Osteoblast (primary cell): Measurements from ENCODE around the gene IL17RD. TPM values are rescaled to one million over a fixed set of nuclear protein-coding genes. Genes with fewer than 3 reads are reported as not detected.
A peak's percentile ranks its signal among the peaks of the same experiment; 100 is the strongest.

Experiments used
- DNase-seq: peaks from one replicate; pipeline ENCODE4 v3.0.0; 2011; ENCODE audit warnings: low spot score, mixed read lengths; ENCODE audit not compliant: insufficient read length; ENCODE audit errors: missing footprints
- H2AFZ ChIP-seq: 2 replicates; pipeline ENCODE4 v1.6.0; 2011; ENCODE audit warnings: mild to moderate bottlenecking, low read length
- H3K27ac ChIP-seq: 2 replicates; pipeline ENCODE4 v1.5.1; 2011; ENCODE audit warnings: mild to moderate bottlenecking, low read depth, low read length, moderate library complexity
- H3K27me3 ChIP-seq: 2 replicates; pipeline ENCODE4 v1.6.0; 2012; ENCODE audit warnings: mild to moderate bottlenecking, control low read depth, inconsistent platforms, low read length, moderate library complexity; ENCODE audit not compliant: insufficient read depth
- H3K36me3 ChIP-seq: 2 replicates; pipeline ENCODE4 v1.5.1; 2011; ENCODE audit warnings: mild to moderate bottlenecking, low read length, control low read depth, moderate library complexity; ENCODE audit not compliant: insufficient read depth
- H3K4me1 ChIP-seq: 2 replicates; pipeline ENCODE4 v1.5.1; 2011; ENCODE audit warnings: mild to moderate bottlenecking, low read length, control low read depth, moderate library complexity; ENCODE audit not compliant: insufficient read depth
- H3K4me2 ChIP-seq: 2 replicates; pipeline ENCODE4 v1.6.0; 2011; ENCODE audit warnings: mild to moderate bottlenecking, low read length; ENCODE audit not compliant: insufficient read depth
- H3K4me3 ChIP-seq: fragments of 200-600 bp; sonication (generic); 3 replicates; pipeline ENCODE4 v1.5.1; 2012; ENCODE audit warnings: mild to moderate bottlenecking, low read length, inconsistent platforms; ENCODE audit not compliant: insufficient read depth
- H3K79me2 ChIP-seq: 2 replicates; pipeline ENCODE4 v1.6.0; 2012; ENCODE audit warnings: mild to moderate bottlenecking, low read length, control low read depth, inconsistent platforms; ENCODE audit not compliant: insufficient read depth
- H3K9me3 ChIP-seq: 2 replicates; pipeline ENCODE4 v1.5.1; 2011; ENCODE audit warnings: low read depth, low read length, control low read depth
- H4K20me1 ChIP-seq: 2 replicates; pipeline ENCODE4 v1.6.0; 2012; ENCODE audit warnings: mild to moderate bottlenecking, low read length, control low read depth; ENCODE audit not compliant: insufficient read depth
- total RNA-seq: library from RNA; depleted of rRNA; stranded (reverse); fragments of >200 nt; gene quantifications from 2 replicates; pipeline ENCODE4 v1.2.3, GENCODE V29; 2012
- TF ChIP-seq, protein P1 (sequence below): IDR thresholded peaks from 2 replicates; pipeline ENCODE4 v1.5.1; 2011; ENCODE audit warnings: mild to moderate bottlenecking, low read depth, low read length, moderate library complexity; ENCODE audit errors: extremely low read depth

The IL17RD gene
- total RNA-seq = 2.2 and 3.5 TPM in 2 replicates

DNA sequence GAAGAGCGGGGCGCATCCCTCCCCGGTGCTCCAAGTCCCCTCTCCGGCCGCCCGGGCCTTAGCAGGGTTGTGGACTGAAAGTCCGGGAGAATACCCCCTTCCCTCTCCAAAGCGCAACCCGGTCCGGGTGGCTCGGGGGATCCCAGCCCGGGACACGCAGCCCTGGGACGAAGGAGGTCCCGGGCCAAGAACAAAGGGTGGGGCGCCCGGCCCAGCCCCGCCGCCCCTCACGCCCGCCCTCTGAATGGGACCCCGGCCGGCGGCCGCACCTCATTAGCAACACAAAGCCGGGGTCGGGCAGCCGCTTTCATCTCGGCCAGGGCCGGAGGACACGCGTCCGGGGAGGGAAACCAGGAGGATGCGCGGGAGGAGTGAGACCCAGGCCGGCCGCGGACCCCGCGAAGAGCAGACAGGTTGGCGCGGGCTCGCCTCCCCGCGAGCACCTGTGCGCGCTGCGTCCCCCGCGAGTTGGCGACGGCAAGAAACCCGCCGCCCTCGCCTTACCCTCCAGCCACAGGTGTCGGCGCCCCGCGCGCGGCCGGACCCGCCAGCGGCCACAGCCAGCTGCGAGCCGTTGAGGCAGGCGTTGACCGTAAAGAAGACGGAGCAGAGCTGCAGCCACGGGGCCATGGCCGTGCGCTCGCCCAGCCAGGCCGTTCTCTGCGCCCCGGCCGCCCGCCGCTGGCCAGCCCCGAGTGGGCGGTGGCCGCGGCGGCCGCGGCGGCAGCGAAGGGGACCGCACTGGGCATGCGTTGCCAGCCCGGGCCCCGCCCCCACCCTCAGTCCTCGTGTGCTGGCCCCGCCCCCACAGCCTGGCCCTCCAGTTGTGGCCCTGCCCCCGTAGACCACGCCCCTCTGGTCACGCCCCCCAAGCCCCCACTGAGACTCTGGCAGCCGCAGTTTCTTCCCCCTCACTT is at the start of gene IL17RD:
Gene IL17RD (minus strand): TSS at position 697 of the 917 bp plus-strand sequence. CDS start 67 bp downstream, at position 630.
- no peaks in the 10 kb centered on the region for H3K9me3 ChIP-seq
- H3K4me2 ChIP-seq = peak within 1 kb of the TSS; percentile 90
- H3K36me3 ChIP-seq = no peaks in the 10 kb centered on the region

DNA sequence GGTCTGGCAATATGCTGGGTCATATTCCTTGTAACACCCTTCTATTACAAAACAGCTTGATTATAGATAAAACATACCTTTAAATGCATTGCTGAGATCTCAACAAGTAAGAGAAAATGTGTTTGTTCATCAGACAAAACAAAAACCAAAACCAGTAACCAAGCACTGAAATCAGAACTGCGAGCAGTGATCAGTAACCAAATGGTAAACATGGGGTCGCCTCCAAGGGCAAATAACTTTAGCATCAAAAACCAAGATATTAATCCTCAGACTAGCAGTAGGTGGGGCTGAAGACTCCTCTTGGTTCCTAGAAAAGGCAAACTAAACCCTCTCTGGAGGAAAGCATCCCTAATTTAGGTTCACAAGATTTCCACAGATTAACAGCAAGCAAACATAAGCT is 41.3 kb upstream of the IL17RD start:
- TF ChIP-seq, protein P1, sequence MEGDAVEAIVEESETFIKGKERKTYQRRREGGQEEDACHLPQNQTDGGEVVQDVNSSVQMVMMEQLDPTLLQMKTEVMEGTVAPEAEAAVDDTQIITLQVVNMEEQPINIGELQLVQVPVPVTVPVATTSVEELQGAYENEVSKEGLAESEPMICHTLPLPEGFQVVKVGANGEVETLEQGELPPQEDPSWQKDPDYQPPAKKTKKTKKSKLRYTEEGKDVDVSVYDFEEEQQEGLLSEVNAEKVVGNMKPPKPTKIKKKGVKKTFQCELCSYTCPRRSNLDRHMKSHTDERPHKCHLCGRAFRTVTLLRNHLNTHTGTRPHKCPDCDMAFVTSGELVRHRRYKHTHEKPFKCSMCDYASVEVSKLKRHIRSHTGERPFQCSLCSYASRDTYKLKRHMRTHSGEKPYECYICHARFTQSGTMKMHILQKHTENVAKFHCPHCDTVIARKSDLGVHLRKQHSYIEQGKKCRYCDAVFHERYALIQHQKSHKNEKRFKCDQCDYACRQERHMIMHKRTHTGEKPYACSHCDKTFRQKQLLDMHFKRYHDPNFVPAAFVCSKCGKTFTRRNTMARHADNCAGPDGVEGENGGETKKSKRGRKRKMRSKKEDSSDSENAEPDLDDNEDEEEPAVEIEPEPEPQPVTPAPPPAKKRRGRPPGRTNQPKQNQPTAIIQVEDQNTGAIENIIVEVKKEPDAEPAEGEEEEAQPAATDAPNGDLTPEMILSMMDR = no peak
- Histone ChIP-seq H3K4me1 (no peaks in the 10 kb centered on the region), H3K9me3 (no peaks in the 10 kb centered on the region), H3K36me3 (no peaks in the 10 kb centered on the region), H3K4me2 (no peak overlapping the region), H3K79me2 (no peaks in the 10 kb centered on the region), H3K4me3 (no peak overlapping the region), H2AFZ (no peak overlapping the region), H3K27me3 (no peaks in the 10 kb centered on the region), H4K20me1 (no peaks in the 10 kb centered on the region), H3K27ac (no peak overlapping the region)
- DNase-seq = peak; percentile 29

More for the DNA sequence above, at the start of gene IL17RD:
- peak; percentile 99 for DNase-seq
- H3K4me1 ChIP-seq = peaks cover 3% of the 10 kb centered on the region
- H2AFZ ChIP-seq = peak within 1 kb of the TSS; percentile 80
- no peak within 1 kb of the TSS for H3K27ac ChIP-seq
- peaks cover 51% of the 10 kb centered on the region for H3K27me3 ChIP-seq
- H4K20me1 ChIP-seq = no peaks in the 10 kb centered on the region
- H3K4me3 ChIP-seq = peak within 1 kb of the TSS; percentile 74
- H3K79me2 ChIP-seq = no peaks in the 10 kb centered on the region
- TF ChIP-seq, protein P1 = no peak

DNA sequence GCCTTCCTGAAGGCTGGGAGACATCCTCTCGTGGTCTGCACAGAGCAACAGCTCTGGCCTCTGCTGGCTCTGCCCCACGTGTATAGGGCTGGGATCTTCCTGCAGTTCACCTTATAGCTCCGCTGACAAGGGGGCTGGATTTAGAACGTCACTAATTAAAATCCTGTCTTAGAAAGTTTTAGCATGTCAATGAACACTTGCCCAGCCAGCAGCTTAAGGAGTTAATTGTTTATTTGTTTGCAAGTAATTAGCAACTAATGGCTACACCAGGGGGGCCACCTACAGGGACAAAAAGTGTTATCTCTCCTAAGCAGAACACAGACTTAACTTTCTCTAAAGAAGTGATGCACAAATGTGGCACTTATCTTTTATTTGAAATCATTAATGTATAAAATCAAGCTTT is 34.7 kb upstream of the IL17RD start, which contains the start of gene HESX1:
Gene HESX1 (minus strand): TSS at position 84 of the 403 bp plus-strand sequence. CDS start 60 bp downstream, at position 24.
- no peak within 1 kb of the TSS for H2AFZ ChIP-seq
- DNase-seq = no peak
- H3K27me3 ChIP-seq = no peaks in the 10 kb centered on the region
- no peaks in the 10 kb centered on the region for H4K20me1 ChIP-seq
- H3K4me1 ChIP-seq = no peaks in the 10 kb centered on the region
- H3K27ac ChIP-seq = no peak within 1 kb of the TSS
- H3K79me2 ChIP-seq = no peaks in the 10 kb centered on the region
- H3K4me2 ChIP-seq = no peak within 1 kb of the TSS
- H3K36me3 ChIP-seq = no peaks in the 10 kb centered on the region
- H3K4me3 ChIP-seq = no peak within 1 kb of the TSS
- no peaks in the 10 kb centered on the region for H3K9me3 ChIP-seq
- TF ChIP-seq, protein P1 = no peak

DNA sequence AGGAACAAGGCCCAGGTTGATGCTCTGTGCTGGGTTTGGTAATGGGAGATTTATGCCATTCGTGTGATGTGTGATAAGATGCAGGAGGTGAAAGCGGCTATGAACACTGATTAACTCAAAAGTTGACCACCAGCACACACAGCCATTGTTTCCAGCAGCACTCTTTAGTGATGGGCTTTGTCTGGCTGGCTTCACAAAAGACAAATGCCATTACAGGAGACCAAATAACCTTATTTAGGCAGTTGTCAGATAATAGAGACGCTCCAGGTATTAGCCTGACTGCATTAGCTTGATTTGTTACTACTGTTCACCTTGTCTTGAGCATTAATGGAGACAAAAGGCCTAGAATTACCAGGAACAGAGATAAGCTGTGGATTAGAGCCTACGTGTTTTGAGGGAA is 29.5 kb upstream of the IL17RD start:
- Histone ChIP-seq H3K27me3 (peaks cover 5% of the 10 kb centered on the region), H3K27ac (no peak overlapping the region), H3K4me3 (no peak overlapping the region), H3K9me3 (no peaks in the 10 kb centered on the region), H3K4me2 (no peak overlapping the region), H4K20me1 (no peaks in the 10 kb centered on the region), H3K4me1 (no peaks in the 10 kb centered on the region), H2AFZ (no peak overlapping the region), H3K79me2 (no peaks in the 10 kb centered on the region), H3K36me3 (no peaks in the 10 kb centered on the region)
- no peak for DNase-seq
- TF ChIP-seq, protein P1 = no peak
